ENCODE measurements around the gene RALGAPB. TPM values are rescaled to one million over a fixed set of nuclear protein-coding genes. Genes with fewer than 3 reads are reported as not detected.

The RALGAPB gene
- total RNA-seq: 21.4 TPM
- long read RNA-seq, partial matches to known transcripts: 6 of 13 reads
- long read RNA-seq, other reads (novel, unspliced or antisense): 7 of 13 reads

DNA sequence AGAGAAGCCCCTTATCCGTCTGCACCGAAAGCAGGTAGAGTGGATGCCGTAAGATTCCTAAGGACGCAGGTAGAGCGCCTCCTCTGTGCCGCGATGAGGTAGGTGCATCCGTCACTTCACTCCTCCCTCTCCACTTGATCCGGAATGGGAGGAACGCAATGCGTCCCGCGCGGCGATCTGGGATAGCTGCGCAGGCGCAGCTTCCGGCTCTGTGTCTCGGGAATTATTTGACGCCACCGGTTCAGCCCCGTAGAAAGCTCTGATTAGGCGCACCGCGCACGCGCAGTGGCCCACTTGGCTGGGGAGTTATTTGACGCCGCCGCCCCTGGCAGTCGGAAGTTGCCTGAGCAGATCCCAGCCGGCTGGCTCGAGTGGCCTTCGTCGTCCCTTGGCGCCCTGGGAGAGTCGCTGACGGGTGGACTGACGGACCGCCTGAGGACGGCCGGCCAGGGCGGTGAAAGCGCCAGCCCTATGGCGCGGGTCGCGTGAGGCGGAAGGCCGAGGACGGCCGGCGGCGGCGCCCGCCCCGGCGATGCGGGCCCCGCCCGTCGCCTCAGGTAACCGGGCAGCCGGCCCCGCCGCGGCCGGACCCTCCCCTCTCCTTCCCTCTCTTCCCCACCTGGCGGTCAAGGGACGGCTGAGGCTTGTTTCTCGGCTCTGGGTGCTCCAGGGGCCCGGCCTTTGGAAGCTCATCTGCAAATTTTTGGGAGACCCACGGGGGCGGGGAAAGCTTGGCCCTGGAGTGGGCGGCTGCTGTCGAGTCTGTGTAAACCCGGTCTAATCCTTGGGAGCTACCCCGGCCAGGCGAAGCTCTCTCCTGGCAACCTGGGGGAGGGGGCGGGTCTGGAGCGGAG, at the start of gene RALGAPB:
Gene RALGAPB, plus strand, starts transcription at position 331 of the 854 bp plus-strand sequence. CDS start 15,590 bp downstream, outside the sequence.
- Histone ChIP-seq H3K27ac (replicated peaks) (peak within 1 kb of the TSS; percentile 96), H3K27me3 (ENCODE audit: low read depth) (no peaks in the 10 kb centered on the region), H3K4me3 (peak within 1 kb of the TSS; percentile 97), H3K9me3 (replicated peaks) (no peaks in the 10 kb centered on the region), H3K4me1 (peaks cover 40% of the 10 kb centered on the region), H3K36me3 (no peaks in the 10 kb centered on the region)
- intact Hi-C loops (cut with micrococcal nuclease): no loop called here
- DNase-seq: peak; percentile 99
- TF ChIP-seq, protein P1, sequence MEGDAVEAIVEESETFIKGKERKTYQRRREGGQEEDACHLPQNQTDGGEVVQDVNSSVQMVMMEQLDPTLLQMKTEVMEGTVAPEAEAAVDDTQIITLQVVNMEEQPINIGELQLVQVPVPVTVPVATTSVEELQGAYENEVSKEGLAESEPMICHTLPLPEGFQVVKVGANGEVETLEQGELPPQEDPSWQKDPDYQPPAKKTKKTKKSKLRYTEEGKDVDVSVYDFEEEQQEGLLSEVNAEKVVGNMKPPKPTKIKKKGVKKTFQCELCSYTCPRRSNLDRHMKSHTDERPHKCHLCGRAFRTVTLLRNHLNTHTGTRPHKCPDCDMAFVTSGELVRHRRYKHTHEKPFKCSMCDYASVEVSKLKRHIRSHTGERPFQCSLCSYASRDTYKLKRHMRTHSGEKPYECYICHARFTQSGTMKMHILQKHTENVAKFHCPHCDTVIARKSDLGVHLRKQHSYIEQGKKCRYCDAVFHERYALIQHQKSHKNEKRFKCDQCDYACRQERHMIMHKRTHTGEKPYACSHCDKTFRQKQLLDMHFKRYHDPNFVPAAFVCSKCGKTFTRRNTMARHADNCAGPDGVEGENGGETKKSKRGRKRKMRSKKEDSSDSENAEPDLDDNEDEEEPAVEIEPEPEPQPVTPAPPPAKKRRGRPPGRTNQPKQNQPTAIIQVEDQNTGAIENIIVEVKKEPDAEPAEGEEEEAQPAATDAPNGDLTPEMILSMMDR (IDR thresholded peaks at IDR 0.05; ENCODE audit: borderline replicate concordance): peak; percentile 44

DNA sequence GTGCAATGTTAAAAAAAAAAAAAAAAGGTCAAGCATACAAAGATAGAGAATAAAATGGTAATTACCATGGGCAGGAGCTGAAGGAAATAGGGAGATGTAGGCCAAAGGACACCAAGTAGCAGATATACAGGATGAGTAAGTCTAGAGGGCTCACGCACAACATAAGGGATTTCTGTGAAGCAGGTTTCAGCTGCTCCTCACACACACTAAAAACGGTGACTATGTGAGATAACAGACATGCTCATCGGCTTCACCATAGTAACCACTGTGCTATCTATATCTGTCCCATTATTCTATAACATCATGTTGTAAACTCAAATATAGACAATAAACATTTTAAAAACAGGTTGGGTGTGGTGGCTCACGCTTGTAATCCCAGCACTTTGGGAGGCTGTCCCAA, 49.1 kb upstream of the RALGAPB start:
- peaks cover 96% of the 10 kb centered on the region for H3K36me3 ChIP-seq
- no peaks in the 10 kb centered on the region for H3K27me3 ChIP-seq (ENCODE audit: low read depth)
- intact Hi-C loops (cut with micrococcal nuclease): no loop called here

DNA sequence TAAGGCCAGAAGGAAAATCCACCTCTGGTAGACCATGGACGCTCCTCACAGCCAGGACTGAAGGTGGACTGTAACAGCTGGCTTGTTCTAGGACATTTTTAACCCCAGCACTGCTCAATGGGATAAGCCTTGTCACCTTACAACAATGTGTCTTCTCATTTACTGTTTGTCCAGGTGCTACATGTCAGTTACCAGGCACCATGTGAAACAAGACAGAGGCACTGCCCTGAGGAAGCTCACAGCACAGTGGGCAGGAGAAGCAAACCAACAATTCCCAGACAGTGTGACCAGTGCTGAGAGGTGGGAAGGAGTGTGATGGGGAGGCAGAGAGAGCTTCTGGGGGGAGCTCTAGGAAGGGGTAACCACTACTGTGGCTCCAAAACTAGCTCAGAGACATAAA, 48.2 kb upstream of the RALGAPB start:
- Histone ChIP-seq H3K4me3 (no peak overlapping the region), H3K36me3 (peaks cover 97% of the 10 kb centered on the region), H3K27me3 (ENCODE audit: low read depth) (no peaks in the 10 kb centered on the region), H3K27ac (replicated peaks) (no peak overlapping the region), H3K4me1 (peaks cover 13% of the 10 kb centered on the region), H3K9me3 (replicated peaks) (no peaks in the 10 kb centered on the region)
- DNase-seq: no peak
- intact Hi-C loops (cut with micrococcal nuclease): no loop called here
- TF ChIP-seq, protein P1 (IDR thresholded peaks at IDR 0.05; ENCODE audit: borderline replicate concordance): no peak

More for the DNA sequence above, 49.1 kb upstream of the RALGAPB start:
- Histone ChIP-seq H3K9me3 (replicated peaks) (no peaks in the 10 kb centered on the region), H3K4me1 (peaks cover 22% of the 10 kb centered on the region), H3K4me3 (no peak overlapping the region), H3K27ac (replicated peaks) (no peak overlapping the region)
- TF ChIP-seq, protein P1 (IDR thresholded peaks at IDR 0.05; ENCODE audit: borderline replicate concordance): no peak
- DNase-seq: no peak

DNA sequence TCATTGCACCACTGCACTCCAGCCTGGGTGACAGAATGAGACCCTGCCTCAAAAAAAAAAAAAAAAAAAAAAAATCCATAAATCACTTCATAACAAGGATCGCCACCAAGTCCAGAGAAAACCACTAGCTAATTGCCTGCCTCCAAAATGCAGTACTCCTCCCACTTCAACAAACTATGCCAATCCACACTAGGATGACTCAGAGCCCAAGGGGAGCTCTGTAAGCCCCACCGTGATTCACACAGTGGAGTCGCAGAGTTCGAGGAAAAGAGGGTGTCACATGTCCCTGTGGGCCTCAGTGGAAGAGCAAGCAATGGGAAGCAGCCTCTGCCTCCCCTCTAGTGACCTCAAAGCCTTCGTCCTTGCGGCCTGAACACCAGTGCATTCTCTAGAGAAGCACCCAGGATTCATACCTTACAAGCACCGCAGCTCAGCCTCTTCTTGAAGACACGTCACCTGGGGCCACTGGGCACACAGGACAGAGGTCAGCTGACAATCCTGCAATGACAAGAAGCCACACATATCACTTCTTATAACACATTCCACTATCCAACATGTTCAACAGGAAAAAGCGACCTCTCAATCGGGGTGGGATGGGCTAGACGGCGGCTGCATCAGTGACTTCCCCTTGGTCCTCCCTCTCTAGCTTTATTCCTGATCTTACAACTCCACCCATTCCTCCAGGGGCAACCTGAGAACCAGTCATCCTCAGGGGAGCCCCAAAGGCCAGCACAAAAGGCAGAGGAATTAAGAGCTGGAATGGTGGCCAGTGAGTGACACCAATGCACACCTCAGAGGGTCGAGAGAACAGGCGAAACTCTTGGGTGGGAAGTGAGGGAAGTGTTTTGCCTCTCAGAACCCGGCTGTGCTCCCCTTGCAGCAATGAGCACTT, 46.4 kb upstream of the RALGAPB start:
- Histone ChIP-seq H3K27ac (replicated peaks) (no peak overlapping the region), H3K27me3 (ENCODE audit: low read depth) (no peaks in the 10 kb centered on the region), H3K9me3 (replicated peaks) (no peaks in the 10 kb centered on the region), H3K4me3 (no peak overlapping the region), H3K36me3 (peaks cover 98% of the 10 kb centered on the region), H3K4me1 (peaks cover 20% of the 10 kb centered on the region)
- DNase-seq: no peak
- intact Hi-C loops (cut with micrococcal nuclease): no loop called here
- TF ChIP-seq, protein P1 (IDR thresholded peaks at IDR 0.05; ENCODE audit: borderline replicate concordance): no peak

DNA sequence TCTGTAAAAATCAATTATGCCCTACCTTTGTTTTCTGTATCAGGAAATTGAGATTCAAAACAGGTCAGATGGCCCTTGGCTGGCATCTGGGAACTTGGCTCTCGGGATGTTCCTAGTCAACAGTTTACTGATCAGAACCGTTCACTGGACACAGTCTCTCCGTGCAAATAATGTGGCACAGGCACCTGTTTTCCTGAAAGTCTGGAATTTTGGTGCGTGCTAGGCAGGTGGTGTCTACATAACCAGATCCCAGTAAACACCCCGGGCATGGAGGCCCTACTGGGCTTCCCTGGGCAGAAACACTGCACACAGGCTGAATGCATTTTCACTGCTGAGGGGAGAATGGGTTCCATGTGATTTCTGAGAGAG, 45.0 kb upstream of the RALGAPB start:
- intact Hi-C loops (cut with micrococcal nuclease): no loop called here
- H3K4me1 ChIP-seq: peaks cover 10% of the 10 kb centered on the region
- H3K27me3 ChIP-seq (ENCODE audit: low read depth): no peaks in the 10 kb centered on the region
- H3K9me3 ChIP-seq (replicated peaks): no peaks in the 10 kb centered on the region
- no peak overlapping the region for H3K27ac ChIP-seq (replicated peaks)
- TF ChIP-seq, protein P1 (IDR thresholded peaks at IDR 0.05; ENCODE audit: borderline replicate concordance): no peak
- no peak for DNase-seq
- H3K4me3 ChIP-seq: no peak overlapping the region
- H3K36me3 ChIP-seq: peaks cover 98% of the 10 kb centered on the region
